SU-DHL-6 (cell line): ENCODE data around the gene ATAD1.

Experiments used
- H2AFZ ChIP-seq: fragments of 200-600 bp; sonication (generic); 2 replicates; pipeline ENCODE4 v1.6.1; 2014; ENCODE audit warnings: low read depth, mild to moderate bottlenecking, moderate library complexity, mixed read lengths, antibody characterized with exemption, low read length; ENCODE audit not compliant: severe bottlenecking
- H3F3A ChIP-seq: fragments of 200-600 bp; shearing (Covaris generic); 2 replicates; pipeline ENCODE4 v1.6.0; 2016; ENCODE audit warnings: antibody characterized with exemption, mild to moderate bottlenecking; ENCODE audit not compliant: insufficient read depth
- H3K27ac ChIP-seq: fragments of 200-600 bp; sonication (generic); 2 replicates; pipeline ENCODE4 v1.5.1; 2016; ENCODE audit warnings: low read depth, mild to moderate bottlenecking, low read length, moderate library complexity, mixed read lengths
- H3K27me3 ChIP-seq: fragments of 200-600 bp; sonication (generic), shearing (Covaris generic); 2 replicates; pipeline ENCODE4 v1.6.0; 2014; ENCODE audit warnings: mild to moderate bottlenecking, low read length
- H3K36me3 ChIP-seq: fragments of 200-600 bp; sonication (generic); 2 replicates; pipeline ENCODE4 v1.6.1; 2014; ENCODE audit warnings: mild to moderate bottlenecking, low read length, mixed read lengths
- H3K4me2 ChIP-seq: fragments of 300-600, 200-600 bp; shearing (Covaris generic), sonication (generic); 2 replicates; pipeline ENCODE4 v1.6.0; 2014; ENCODE audit warnings: low read length, low read depth, mild to moderate bottlenecking; ENCODE audit not compliant: poor library complexity, severe bottlenecking
- H3K4me3 ChIP-seq: fragments of 200-600 bp; sonication (generic); 2 replicates; pipeline ENCODE4 v1.5.1; 2014; ENCODE audit warnings: antibody characterized with exemption, low read length, mild to moderate bottlenecking, mixed read lengths; ENCODE audit not compliant: insufficient read depth, poor library complexity, severe bottlenecking
- H3K79me2 ChIP-seq: fragments of 200-600 bp; sonication (generic); 2 replicates; pipeline ENCODE4 v1.6.1; 2014; ENCODE audit warnings: mild to moderate bottlenecking, low read length, moderate library complexity; ENCODE audit not compliant: insufficient read depth
- H3K9ac ChIP-seq: fragments of 200-600 bp; sonication (generic); 2 replicates; pipeline ENCODE4 v1.7.0; 2014; ENCODE audit warnings: mild to moderate bottlenecking, low read length
- H3K9me2 ChIP-seq: fragments of 200-600 bp; sonication (generic); replicated peaks from 2 replicates; pipeline ENCODE4 v1.6.1; 2014; ENCODE audit warnings: low read length; ENCODE audit not compliant: insufficient read depth
- H3K9me3 ChIP-seq: fragments of 200-600 bp; sonication (generic); 2 replicates; pipeline ENCODE4 v1.6.1; 2014; ENCODE audit warnings: low read length, mixed read lengths; ENCODE audit not compliant: insufficient read depth
- H4K20me1 ChIP-seq: fragments of 200-600 bp; sonication (generic); 2 replicates; pipeline ENCODE4 v1.6.1; 2014; ENCODE audit warnings: low read depth, mild to moderate bottlenecking, antibody characterized with exemption, low read length, moderate library complexity, mixed read lengths
- CTCF ChIP-seq: fragments of 200-600 bp; sonication (generic); IDR thresholded peaks from one replicate; pipeline ENCODE4 v1.5.1; 2017; ENCODE audit warnings: antibody characterized with exemption, mild to moderate bottlenecking, low read length, moderate library complexity; ENCODE audit not compliant: insufficient read depth, poor library complexity, severe bottlenecking
- EZH2phosphoT487 ChIP-seq: fragments of 200-600 bp; sonication (generic), shearing (Covaris generic); conservative IDR thresholded peaks from 2 replicates; pipeline ENCODE4 v1.6.1; 2018; ENCODE audit warnings: mild to moderate bottlenecking, antibody characterized with exemption, low read length, moderate library complexity, mixed read lengths

Gene ATAD1

GRCh38 chr10:87734987-87735827 is 82.8 kb downstream of the ATAD1 start:
- H3K9me2 ChIP-seq = no peaks in the 10 kb centered on the region
- no peak overlapping the region for H3K4me2 ChIP-seq
- H3K36me3 ChIP-seq = no peaks in the 10 kb centered on the region
- no peak overlapping the region for H3K4me3 ChIP-seq
- no peak overlapping the region for H3K9ac ChIP-seq
- TF ChIP-seq CTCF (peak; percentile 70), EZH2phosphoT487 (no peak)
- no peak overlapping the region for H3K27ac ChIP-seq
- no peak overlapping the region for H2AFZ ChIP-seq
- H4K20me1 ChIP-seq = no peaks in the 10 kb centered on the region
- H3F3A ChIP-seq = no peaks in the 10 kb centered on the region
- no peaks in the 10 kb centered on the region for H3K9me3 ChIP-seq
- H3K27me3 ChIP-seq = no peaks in the 10 kb centered on the region
- H3K79me2 ChIP-seq = no peaks in the 10 kb centered on the region

GRCh38 chr10:87733081-87733480 is 84.9 kb downstream of the ATAD1 start:
- H3K27me3 ChIP-seq = no peaks in the 10 kb centered on the region
- TF ChIP-seq CTCF (no peak), EZH2phosphoT487 (no peak)
- H3K9me3 ChIP-seq = no peaks in the 10 kb centered on the region
- H3K4me3 ChIP-seq = no peak overlapping the region
- H3K27ac ChIP-seq = no peak overlapping the region
- H2AFZ ChIP-seq = no peak overlapping the region
- H3K9ac ChIP-seq = no peak overlapping the region
- no peaks in the 10 kb centered on the region for H3K9me2 ChIP-seq
- no peaks in the 10 kb centered on the region for H4K20me1 ChIP-seq
- no peaks in the 10 kb centered on the region for H3F3A ChIP-seq
- H3K4me2 ChIP-seq = no peak overlapping the region
- no peaks in the 10 kb centered on the region for H3K36me3 ChIP-seq
- H3K79me2 ChIP-seq = no peaks in the 10 kb centered on the region

GRCh38 chr10:87729940-87730339 is 88.1 kb downstream of the ATAD1 start:
- no peaks in the 10 kb centered on the region for H3K9me3 ChIP-seq
- H3F3A ChIP-seq = no peaks in the 10 kb centered on the region

More at GRCh38 chr10:87729940-87730339, 88.1 kb downstream of the ATAD1 start:
- Histone ChIP-seq H3K36me3 (no peaks in the 10 kb centered on the region), H3K27me3 (no peaks in the 10 kb centered on the region), H2AFZ (no peak overlapping the region), H3K79me2 (no peaks in the 10 kb centered on the region), H3K4me2 (no peak overlapping the region), H3K9me2 (no peaks in the 10 kb centered on the region), H4K20me1 (no peaks in the 10 kb centered on the region), H3K4me3 (no peak overlapping the region), H3K9ac (no peak overlapping the region), H3K27ac (no peak overlapping the region)
- TF ChIP-seq CTCF = no peak
- TF ChIP-seq EZH2phosphoT487 = no peak
